ENCODE measurements around the gene MYDGF. TPM values are rescaled to one million over a fixed set of nuclear protein-coding genes. Genes with fewer than 3 reads are reported as not detected.
A peak's percentile ranks its signal among the peaks of the same experiment; 100 is the strongest.

Gene MYDGF
- total RNA-seq, 1 experiment from 2014 or later = 58.2 TPM

DNA sequence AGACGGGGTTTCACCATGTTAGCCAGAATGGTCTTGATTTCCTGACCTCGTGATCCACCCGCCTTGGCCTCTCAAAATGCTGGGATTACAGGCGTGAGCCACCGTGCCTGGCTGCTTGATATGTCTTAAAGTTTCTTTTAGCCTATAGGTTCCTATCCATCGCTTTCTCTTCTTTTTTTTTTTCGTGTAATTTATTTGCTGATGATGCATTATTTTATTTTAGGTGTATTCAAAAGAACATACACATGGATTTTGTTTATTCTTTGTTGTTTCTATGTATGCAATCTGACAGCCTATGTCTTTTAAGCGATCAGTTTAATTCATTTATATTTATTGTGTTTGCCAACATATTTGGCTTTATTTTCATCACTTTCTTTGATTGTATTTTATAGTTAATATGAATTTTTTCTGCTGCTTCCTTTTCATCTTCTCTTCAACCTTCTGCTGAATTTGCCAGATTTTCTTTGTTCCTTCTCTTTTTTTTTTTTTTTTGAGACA is 56.8 kb downstream of the MYDGF start:
- no peak overlapping the region for H3K27ac Mint-ChIP-seq
- DNase-seq (ENCODE audit: low spot score) (no peak), ATAC-seq (no peak)
- H3K27me3 Mint-ChIP-seq (ENCODE audit: low read depth) = peaks cover 35% of the 10 kb centered on the region
- H3K4me3 Mint-ChIP-seq = no peak overlapping the region
- H3K36me3 Mint-ChIP-seq = no peaks in the 10 kb centered on the region
- CTCF ChIA-PET = no interaction called here
- H3K9me3 Mint-ChIP-seq = no peaks in the 10 kb centered on the region
- TF ChIP-seq, protein P1, sequence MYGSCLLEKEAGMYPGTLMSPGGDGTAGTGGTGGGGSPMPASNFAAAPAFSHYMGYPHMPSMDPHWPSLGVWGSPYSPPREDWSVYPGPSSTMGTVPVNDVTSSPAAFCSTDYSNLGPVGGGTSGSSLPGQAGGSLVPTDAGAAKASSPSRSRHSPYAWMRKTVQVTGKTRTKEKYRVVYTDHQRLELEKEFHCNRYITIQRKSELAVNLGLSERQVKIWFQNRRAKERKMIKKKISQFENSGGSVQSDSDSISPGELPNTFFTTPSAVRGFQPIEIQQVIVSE (CRISPR knock-in tag; IDR thresholded peaks at IDR 0.05; ENCODE audit: borderline replicate concordance) = no peak
- no peak for TF ChIP-seq NFYB (CRISPR knock-in tag; conservative IDR thresholded peaks at IDR 0.05; ENCODE audit: low read depth)
- TF ChIP-seq, protein P2, sequence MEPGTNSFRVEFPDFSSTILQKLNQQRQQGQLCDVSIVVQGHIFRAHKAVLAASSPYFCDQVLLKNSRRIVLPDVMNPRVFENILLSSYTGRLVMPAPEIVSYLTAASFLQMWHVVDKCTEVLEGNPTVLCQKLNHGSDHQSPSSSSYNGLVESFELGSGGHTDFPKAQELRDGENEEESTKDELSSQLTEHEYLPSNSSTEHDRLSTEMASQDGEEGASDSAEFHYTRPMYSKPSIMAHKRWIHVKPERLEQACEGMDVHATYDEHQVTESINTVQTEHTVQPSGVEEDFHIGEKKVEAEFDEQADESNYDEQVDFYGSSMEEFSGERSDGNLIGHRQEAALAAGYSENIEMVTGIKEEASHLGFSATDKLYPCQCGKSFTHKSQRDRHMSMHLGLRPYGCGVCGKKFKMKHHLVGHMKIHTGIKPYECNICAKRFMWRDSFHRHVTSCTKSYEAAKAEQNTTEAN (CRISPR knock-in tag; IDR thresholded peaks at IDR 0.05) = no peak
- TF ChIP-seq, protein P3, sequence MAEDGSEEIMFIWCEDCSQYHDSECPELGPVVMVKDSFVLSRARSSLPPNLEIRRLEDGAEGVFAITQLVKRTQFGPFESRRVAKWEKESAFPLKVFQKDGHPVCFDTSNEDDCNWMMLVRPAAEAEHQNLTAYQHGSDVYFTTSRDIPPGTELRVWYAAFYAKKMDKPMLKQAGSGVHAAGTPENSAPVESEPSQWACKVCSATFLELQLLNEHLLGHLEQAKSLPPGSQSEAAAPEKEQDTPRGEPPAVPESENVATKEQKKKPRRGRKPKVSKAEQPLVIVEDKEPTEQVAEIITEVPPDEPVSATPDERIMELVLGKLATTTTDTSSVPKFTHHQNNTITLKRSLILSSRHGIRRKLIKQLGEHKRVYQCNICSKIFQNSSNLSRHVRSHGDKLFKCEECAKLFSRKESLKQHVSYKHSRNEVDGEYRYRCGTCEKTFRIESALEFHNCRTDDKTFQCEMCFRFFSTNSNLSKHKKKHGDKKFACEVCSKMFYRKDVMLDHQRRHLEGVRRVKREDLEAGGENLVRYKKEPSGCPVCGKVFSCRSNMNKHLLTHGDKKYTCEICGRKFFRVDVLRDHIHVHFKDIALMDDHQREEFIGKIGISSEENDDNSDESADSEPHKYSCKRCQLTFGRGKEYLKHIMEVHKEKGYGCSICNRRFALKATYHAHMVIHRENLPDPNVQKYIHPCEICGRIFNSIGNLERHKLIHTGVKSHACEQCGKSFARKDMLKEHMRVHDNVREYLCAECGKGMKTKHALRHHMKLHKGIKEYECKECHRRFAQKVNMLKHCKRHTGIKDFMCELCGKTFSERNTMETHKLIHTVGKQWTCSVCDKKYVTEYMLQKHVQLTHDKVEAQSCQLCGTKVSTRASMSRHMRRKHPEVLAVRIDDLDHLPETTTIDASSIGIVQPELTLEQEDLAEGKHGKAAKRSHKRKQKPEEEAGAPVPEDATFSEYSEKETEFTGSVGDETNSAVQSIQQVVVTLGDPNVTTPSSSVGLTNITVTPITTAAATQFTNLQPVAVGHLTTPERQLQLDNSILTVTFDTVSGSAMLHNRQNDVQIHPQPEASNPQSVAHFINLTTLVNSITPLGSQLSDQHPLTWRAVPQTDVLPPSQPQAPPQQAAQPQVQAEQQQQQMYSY (CRISPR knock-in tag; IDR thresholded peaks at IDR 0.05) = no peak
- TF ChIP-seq ZNF416 (CRISPR knock-in tag; IDR thresholded peaks at IDR 0.05) = no peak
- no peak for TF ChIP-seq CBFB (CRISPR knock-in tag; IDR thresholded peaks at IDR 0.05; ENCODE audit: low read depth)
- TF ChIP-seq FOXK1 (CRISPR knock-in tag; IDR thresholded peaks at IDR 0.05) = no peak
- H3K4me1 Mint-ChIP-seq = peaks cover 13% of the 10 kb centered on the region
- POLR2A ChIA-PET = no interaction called here

DNA sequence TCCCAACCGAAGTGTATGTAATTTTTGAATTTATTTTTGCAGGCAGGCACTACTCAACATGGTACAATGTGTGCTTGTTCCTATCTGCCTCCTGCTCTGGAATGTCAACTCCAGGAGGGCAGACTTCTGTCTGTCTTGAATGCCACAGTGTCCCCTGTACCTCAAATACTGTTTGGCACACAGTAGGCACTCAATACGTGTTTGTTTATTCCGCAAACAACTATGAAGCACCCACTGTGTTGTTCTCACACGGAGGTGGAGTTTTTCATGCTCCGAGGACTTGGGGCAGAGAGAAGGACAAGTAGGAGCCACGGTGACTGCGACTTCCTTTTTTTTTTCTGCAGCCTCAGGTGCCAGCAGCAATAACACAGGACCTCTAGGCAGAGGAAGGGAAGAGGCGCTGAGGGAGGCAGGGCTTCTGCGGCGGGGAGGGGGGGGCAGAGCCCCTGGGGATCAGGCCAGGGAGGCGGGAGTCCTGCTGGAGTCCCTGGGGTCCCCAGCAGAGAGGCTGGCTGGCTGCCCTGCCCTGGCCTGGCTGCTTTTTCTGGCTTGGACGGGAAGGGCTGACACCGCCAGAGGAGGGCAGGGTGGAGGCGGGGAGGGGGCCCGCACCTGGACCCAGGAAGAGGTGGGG is 60.1 kb downstream of the MYDGF start:
- DNase-seq (ENCODE audit: low spot score) (no peak), ATAC-seq (peak; percentile 63)
- POLR2A ChIA-PET = no interaction called here
- Mint-ChIP-seq H3K27ac (no peak overlapping the region), H3K27me3 (ENCODE audit: low read depth) (peaks cover 29% of the 10 kb centered on the region), H3K36me3 (no peaks in the 10 kb centered on the region), H3K4me1 (peaks cover 15% of the 10 kb centered on the region), H3K4me3 (no peak overlapping the region), H3K9me3 (no peaks in the 10 kb centered on the region)
- CTCF ChIA-PET = interaction anchor here (0.7 to 2.4 kb wide), 5 partner anchors 20 to 87 kb away, joined by 3 to 8 read pairs (median 4); no protein-coding TSS in a partner anchor
- TF ChIP-seq, protein P4, sequence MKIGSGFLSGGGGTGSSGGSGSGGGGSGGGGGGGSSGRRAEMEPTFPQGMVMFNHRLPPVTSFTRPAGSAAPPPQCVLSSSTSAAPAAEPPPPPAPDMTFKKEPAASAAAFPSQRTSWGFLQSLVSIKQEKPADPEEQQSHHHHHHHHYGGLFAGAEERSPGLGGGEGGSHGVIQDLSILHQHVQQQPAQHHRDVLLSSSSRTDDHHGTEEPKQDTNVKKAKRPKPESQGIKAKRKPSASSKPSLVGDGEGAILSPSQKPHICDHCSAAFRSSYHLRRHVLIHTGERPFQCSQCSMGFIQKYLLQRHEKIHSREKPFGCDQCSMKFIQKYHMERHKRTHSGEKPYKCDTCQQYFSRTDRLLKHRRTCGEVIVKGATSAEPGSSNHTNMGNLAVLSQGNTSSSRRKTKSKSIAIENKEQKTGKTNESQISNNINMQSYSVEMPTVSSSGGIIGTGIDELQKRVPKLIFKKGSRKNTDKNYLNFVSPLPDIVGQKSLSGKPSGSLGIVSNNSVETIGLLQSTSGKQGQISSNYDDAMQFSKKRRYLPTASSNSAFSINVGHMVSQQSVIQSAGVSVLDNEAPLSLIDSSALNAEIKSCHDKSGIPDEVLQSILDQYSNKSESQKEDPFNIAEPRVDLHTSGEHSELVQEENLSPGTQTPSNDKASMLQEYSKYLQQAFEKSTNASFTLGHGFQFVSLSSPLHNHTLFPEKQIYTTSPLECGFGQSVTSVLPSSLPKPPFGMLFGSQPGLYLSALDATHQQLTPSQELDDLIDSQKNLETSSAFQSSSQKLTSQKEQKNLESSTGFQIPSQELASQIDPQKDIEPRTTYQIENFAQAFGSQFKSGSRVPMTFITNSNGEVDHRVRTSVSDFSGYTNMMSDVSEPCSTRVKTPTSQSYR (CRISPR knock-in tag; IDR thresholded peaks at IDR 0.05) = 0 out of 2 replicates have a peak, but pooled peaks have one; percentile 31
- TF ChIP-seq ZNF121 (CRISPR knock-in tag; IDR thresholded peaks at IDR 0.05) = 0 out of 2 replicates have a peak, but pooled peaks have one; percentile 24
- no peak for TF ChIP-seq ELF4 (CRISPR knock-in tag; IDR thresholded peaks at IDR 0.05; ENCODE audit: low read depth)
- TF ChIP-seq ZNF423 (CRISPR knock-in tag; IDR thresholded peaks at IDR 0.05) = peak; percentile 56
- TF ChIP-seq ZNF138 (CRISPR knock-in tag; conservative IDR thresholded peaks at IDR 0.05) = no peak
- no peak for TF ChIP-seq CREM (CRISPR knock-in tag; IDR thresholded peaks at IDR 0.05)

Other genes with a start within 250 kb of the MYDGF start
- 34.8 to 39.8 TPM (median 38.8 TPM) in 3 replicates for gene UBXN6, start 212.5 kb downstream of the MYDGF start, total RNA-seq (2021)
- gene HDGFL2, start 198.0 kb downstream of the MYDGF start, total RNA-seq (2021) = 111 to 116 TPM (median 115 TPM) in 3 replicates
- 0.35 to 0.62 TPM (median 0.57 TPM) in 3 replicates for gene PLIN4, start 151.9 kb downstream of the MYDGF start, total RNA-seq (2021)
- 3.3 to 4.2 TPM (median 3.9 TPM) in 3 replicates for gene PLIN5, start 135.1 kb downstream of the MYDGF start, total RNA-seq (2021)
- gene LRG1, start 130.3 kb downstream of the MYDGF start, total RNA-seq (2021) = 0.81 to 1.2 TPM (median 0.87 TPM) in 3 replicates
- 45.1 to 52.1 TPM (median 49.1 TPM) in 3 replicates for gene SEMA6B, start 110.7 kb downstream of the MYDGF start, total RNA-seq (2021)
- gene TNFAIP8L1, start 30.8 kb downstream of the MYDGF start, total RNA-seq (2021) = 8.3 to 8.7 TPM (median 8.6 TPM) in 3 replicates
- gene DPP9, start 53.5 kb upstream of the MYDGF start, total RNA-seq (2021) = 36.0 to 52.9 TPM (median 38.3 TPM) in 3 replicates
- gene FEM1A, start 121.4 kb upstream of the MYDGF start, total RNA-seq (2021) = 15.7 to 16.1 TPM (median 15.8 TPM) in 3 replicates
- 0.61 to 1.4 TPM (median 1.2 TPM) in 3 replicates for gene TICAM1, start 161.4 kb upstream of the MYDGF start, total RNA-seq (2021)
- 61.3 to 72.1 TPM (median 71.2 TPM) in 3 replicates for gene PLIN3, start 197.3 kb upstream of the MYDGF start, total RNA-seq (2021)
- not detected in 3 replicates for gene ARRDC5, start 232.6 kb upstream of the MYDGF start, total RNA-seq (2021)
- 37.9 to 42.5 TPM (median 38.1 TPM) in 3 replicates for gene UHRF1, start 239.2 kb upstream of the MYDGF start, total RNA-seq (2021)

Data from WTC11 (cell line).